Lower leg skin (tissue), 4 donors: ENCODE data around the gene CADM3. TPM values are rescaled to one million over a fixed set of nuclear protein-coding genes. Genes with fewer than 3 reads are reported as not detected.
A peak's percentile ranks its signal among the peaks of the same experiment; 100 is the strongest.

Experiments used
- DNase-seq, 2 donors: peaks; one replicate each; pipeline ENCODE4 v3.0.0-alpha.2; 2019; ENCODE audit warnings: low spot score in 2 of 2
- H3K4me3 ChIP-seq: fragments of 200-600 bp; sonication (generic); 2 replicates; pipeline ENCODE4 v1.5.1; 2017; ENCODE audit warnings: mild to moderate bottlenecking, low read depth; ENCODE audit not compliant: poor library complexity, severe bottlenecking
- POLR2A ChIP-seq, 2 donors: fragments of 450-650 bp; IDR thresholded peaks; one replicate each; pipeline ENCODE4 v1.6.1; 2016 to 2017; ENCODE audit warnings: antibody characterized with exemption in 2 of 2, mild to moderate bottlenecking in 1 of 2, moderate library complexity in 1 of 2
- WGBS, 2 donors: methylation state at CpG; one replicate each; pipeline ENCODE4 v1.1.5; 2018; 5-methylcytosine and 5-hydroxymethylcytosine counted together
- intact Hi-C: fragments of 100-400 bp; cut with DNase I; formaldehyde crosslinking; loops from one replicate; pipeline ENCODE4 v1.15.0; 2023; ENCODE audit warnings: low total_unique reads
- total RNA-seq, 4 donors: library from RNA; depleted of rRNA; stranded (reverse); fragments of >200 nt; gene quantifications; one replicate each; pipeline ENCODE4 v1.1.0, GENCODE V29; 2016
- TF ChIP-seq, protein P1 (sequence below), 3 donors: fragments of 450-650 bp; IDR thresholded peaks; one replicate each; pipeline ENCODE4 v1.5.1; 2016; ENCODE audit warnings: antibody characterized with exemption in 3 of 3, mild to moderate bottlenecking in 3 of 3, moderate library complexity in 2 of 3

The CADM3 gene, protein sequence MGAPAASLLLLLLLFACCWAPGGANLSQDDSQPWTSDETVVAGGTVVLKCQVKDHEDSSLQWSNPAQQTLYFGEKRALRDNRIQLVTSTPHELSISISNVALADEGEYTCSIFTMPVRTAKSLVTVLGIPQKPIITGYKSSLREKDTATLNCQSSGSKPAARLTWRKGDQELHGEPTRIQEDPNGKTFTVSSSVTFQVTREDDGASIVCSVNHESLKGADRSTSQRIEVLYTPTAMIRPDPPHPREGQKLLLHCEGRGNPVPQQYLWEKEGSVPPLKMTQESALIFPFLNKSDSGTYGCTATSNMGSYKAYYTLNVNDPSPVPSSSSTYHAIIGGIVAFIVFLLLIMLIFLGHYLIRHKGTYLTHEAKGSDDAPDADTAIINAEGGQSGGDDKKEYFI
- total RNA-seq = 10 to 100 TPM in 1 of 4 donors, 1 to 10 TPM in 3; 2.6 to 11.0 (median 6.6) TPM

- WGBS, 2 donors = 0 to 3% methylated on average over 21 to 24 of the region's 29 CpGs
These were observed at the start of gene CADM3 for GRCh38 chr1:159171254-159171687. Gene CADM3, plus strand, starts transcription at chr1:159171615. Its CDS starts 151 bp downstream, at chr1:159171766.

GRCh38 chr1:159122005-159122621 lies 49.3 kb upstream of the CADM3 start:
- TF ChIP-seq, protein P1, sequence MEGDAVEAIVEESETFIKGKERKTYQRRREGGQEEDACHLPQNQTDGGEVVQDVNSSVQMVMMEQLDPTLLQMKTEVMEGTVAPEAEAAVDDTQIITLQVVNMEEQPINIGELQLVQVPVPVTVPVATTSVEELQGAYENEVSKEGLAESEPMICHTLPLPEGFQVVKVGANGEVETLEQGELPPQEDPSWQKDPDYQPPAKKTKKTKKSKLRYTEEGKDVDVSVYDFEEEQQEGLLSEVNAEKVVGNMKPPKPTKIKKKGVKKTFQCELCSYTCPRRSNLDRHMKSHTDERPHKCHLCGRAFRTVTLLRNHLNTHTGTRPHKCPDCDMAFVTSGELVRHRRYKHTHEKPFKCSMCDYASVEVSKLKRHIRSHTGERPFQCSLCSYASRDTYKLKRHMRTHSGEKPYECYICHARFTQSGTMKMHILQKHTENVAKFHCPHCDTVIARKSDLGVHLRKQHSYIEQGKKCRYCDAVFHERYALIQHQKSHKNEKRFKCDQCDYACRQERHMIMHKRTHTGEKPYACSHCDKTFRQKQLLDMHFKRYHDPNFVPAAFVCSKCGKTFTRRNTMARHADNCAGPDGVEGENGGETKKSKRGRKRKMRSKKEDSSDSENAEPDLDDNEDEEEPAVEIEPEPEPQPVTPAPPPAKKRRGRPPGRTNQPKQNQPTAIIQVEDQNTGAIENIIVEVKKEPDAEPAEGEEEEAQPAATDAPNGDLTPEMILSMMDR (IDR thresholded peaks at IDR 0.05) = no peak
- TF ChIP-seq POLR2A (IDR thresholded peaks at IDR 0.05) = no peak

More at GRCh38 chr1:159171254-159171687, at the start of gene CADM3:
- TF ChIP-seq, protein P1 (IDR thresholded peaks at IDR 0.05) = no peak
- TF ChIP-seq POLR2A (IDR thresholded peaks at IDR 0.05) = no peak
- intact Hi-C loops = no loop called here
- no peak for DNase-seq
- peak within 1 kb of the TSS; percentile 12 for H3K4me3 ChIP-seq

DNA sequence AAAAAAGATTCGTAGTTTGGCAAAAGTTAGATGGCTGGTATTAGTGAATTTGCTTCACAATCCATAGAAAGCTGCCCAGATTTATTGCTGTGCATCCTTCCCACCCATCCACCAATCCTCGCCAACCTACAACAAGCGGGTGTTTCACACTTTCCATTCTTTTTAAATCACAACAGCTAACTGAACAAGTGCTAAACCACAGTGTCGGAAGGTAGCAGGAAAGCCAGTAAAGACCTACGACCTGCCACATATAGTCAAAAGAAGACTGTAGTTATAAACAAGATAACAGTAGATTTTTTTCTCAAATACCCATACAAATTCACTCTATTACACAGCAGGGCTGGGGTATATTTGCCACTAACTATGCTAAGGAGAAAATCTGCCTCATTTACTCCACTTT lies 47.8 kb upstream of the CADM3 start:
- WGBS, 2 donors = 87 to 88% methylated on average over 5 of the region's 5 CpGs
- intact Hi-C loops = no loop called here
- no peak for DNase-seq
- TF ChIP-seq, protein P1 (IDR thresholded peaks at IDR 0.05) = no peak
- TF ChIP-seq POLR2A (IDR thresholded peaks at IDR 0.05) = no peak
- H3K4me3 ChIP-seq = no peak overlapping the region

More at GRCh38 chr1:159122005-159122621, 49.3 kb upstream of the CADM3 start:
- no peak for DNase-seq
- intact Hi-C loops = no loop called here
- 40 to 53% methylated on average over 2 of the region's 2 CpGs for WGBS, 2 donors
- no peak overlapping the region for H3K4me3 ChIP-seq

GRCh38 chr1:159132271-159132881 lies 39.0 kb upstream of the CADM3 start:
- WGBS, 2 donors = 51 to 55% methylated on average over 12 of the region's 12 CpGs
- no peak for TF ChIP-seq POLR2A (IDR thresholded peaks at IDR 0.05)
- TF ChIP-seq, protein P1 (IDR thresholded peaks at IDR 0.05) = peak in 1 of 3 donors; percentile 38
- peak; percentile 21 to 85 for DNase-seq
- no peak overlapping the region for H3K4me3 ChIP-seq
- intact Hi-C loops = no loop called here

- intact Hi-C loops = no loop called here
- WGBS, 2 donors = 69 to 78% methylated on average over 7 of the region's 7 CpGs
- no peak for DNase-seq
These were observed 30.9 kb upstream of the CADM3 start for GRCh38 chr1:159140474-159140873.

More at GRCh38 chr1:159140474-159140873, 30.9 kb upstream of the CADM3 start:
- H3K4me3 ChIP-seq = no peak overlapping the region
- TF ChIP-seq POLR2A (IDR thresholded peaks at IDR 0.05) = no peak
- TF ChIP-seq, protein P1 (IDR thresholded peaks at IDR 0.05) = no peak
